GM21360 (cell line): ENCODE measurements around the gene ZNF804B.

Experiments used
- ATAC-seq: cut with Tn5 transposase; IDR thresholded peaks from one replicate; pipeline ENCODE4 v1.9.1; 2021; ENCODE audit warnings: mild to moderate bottlenecking, moderate library complexity; ENCODE audit not compliant: unreplicated experiment

The ZNF804B gene

DNA sequence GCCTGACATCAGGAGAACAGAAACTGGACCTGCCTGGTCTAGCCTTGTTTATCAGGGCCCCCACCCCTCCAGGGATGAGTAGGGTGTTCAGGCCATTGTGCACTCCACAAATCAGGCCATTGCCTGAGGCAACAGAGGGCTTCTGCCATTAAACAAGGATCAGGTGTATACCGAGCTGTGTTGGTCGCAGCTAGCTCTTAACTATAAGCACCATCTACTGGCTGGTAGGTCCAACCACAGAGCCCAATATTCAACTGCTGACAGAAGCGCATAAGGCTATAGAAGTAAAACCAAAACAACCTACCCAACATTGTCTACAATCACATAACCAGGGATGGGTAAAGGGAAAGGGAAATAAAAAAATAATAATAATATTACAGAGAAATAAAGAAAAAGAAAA, 487.7 kb downstream of the ZNF804B start:
- ATAC-seq: no peak

DNA sequence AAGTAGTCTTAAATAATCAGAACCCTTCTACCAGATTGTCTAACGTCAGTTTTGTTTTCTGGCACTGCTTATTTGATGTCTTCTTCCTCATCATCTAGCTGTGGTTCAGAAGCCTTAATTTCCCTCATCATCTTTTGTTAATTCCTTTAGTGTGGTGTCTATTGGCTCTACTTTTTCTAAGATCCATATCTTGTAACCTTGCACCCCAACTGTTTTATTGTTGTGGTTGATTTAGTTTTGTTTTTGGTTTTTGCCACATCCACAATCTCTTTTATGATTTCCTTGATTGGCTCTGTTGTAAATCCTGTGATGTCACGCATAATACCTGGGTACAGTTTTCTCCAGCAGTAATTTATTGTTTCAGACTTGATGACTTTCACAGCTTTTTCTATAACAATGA, 499.6 kb downstream of the ZNF804B start:
- ATAC-seq: no peak

DNA sequence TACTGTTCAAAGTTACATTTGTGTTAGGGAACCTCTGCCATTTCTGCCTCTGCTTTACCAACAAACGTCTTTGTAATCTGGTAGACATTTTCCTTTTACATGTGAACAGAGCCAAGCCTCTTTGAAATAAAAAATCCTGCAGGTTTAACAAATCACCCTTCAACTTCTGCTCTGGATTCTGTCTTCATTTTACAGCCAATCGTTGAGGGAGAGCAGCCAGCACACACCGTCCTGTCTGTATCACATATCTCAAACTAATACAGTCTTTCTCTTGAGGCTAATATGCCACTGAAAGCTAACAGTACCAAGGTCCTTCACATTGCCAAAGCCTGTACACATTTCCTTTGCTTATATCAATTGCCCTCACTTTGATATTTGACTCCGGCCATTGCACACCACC, 504.6 kb downstream of the ZNF804B start:
- no peak for ATAC-seq

DNA sequence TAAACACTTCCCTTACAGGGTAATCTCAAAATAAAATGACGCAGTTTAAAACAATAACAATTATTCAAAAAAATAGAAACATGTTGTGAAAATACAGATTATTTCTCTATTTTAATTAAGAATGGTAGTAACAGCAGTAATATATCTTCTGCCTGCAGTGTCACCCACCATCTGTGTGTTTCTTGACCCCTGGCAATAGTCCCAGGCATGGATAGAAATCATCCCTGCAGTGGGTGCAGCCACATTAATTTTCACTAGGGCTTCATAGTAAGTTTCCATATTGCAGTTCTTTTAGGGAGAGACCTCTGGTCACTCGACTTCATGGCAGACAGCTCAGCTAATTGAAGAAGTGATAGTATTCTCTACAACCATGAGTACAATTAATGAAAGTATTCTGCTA, 506.1 kb downstream of the ZNF804B start:
- no peak for ATAC-seq

DNA sequence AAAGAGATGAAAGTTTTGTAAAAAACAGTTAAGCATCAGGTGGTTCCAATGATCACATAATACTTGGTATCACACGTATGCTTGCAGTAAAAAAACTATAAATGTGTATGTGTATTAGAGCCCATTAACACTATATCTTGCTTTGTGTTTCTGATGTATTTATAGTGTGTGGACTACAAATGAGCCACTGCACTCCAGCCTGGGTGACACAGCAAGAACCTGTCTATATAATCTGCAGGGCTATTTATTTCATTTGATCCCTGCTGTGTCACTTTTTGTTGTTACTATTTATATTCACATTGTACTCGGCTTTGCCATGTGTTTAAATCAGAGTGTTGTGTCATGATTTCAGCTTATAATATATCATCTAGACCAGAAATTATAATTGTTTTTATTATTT, 523.8 kb downstream of the ZNF804B start:
- no peak for ATAC-seq

DNA sequence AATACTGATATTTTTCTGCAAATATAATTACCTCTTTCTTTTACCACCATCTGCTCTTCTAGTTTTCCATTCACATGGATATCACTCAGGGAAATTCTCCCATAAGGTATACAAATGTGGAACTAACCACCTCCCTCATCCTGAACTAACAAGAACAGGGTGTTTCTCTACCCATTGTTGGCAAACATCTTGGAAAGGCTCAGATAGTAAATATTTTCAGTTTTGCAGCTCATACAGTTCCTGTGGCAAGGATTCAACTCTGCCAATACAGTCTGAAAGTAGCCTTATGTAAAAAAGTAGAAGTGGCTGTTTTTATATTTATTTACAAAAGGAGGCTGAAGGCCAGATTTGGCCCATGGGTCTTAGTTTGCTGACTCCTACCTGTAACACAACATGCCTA, 549.0 kb downstream of the ZNF804B start:
- ATAC-seq: no peak

DNA sequence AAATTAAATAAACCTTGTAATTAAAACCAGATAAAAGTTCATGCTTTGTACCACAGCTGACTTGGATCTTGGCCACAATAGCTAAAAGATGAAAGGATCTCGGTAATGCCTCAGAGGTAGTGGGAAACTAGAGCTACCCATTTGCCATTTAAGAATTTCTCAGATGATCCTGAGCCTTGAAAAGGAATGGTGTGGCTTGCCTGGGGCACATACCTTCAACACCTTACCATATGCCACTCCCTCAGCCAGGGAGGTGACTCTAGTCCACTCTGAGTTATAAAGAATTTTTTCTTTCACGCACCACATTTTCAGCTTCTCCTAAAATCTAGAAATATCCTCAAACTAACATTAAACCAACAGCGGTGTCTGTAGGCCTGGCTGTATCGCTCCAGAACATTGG, 552.4 kb downstream of the ZNF804B start:
- no peak for ATAC-seq

DNA sequence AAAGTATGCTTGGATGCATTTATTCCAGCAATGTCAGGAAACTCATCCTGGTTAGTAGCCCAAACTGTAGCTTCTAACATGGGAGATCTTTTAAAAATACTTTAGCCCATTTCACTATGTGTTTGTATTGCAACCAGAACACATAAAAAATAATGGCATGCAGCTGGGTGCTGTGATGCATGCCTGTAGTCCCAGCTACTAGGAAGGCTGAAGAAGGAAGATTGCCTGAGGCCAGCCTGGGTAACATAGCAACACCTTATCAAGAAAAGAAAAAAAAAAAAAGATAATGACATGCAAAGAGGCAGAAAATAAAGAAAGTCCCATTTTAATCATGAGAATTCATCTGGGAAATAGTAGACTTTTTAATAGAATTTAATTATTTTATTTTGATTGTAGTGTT, 553.1 kb downstream of the ZNF804B start:
- ATAC-seq: no peak

DNA sequence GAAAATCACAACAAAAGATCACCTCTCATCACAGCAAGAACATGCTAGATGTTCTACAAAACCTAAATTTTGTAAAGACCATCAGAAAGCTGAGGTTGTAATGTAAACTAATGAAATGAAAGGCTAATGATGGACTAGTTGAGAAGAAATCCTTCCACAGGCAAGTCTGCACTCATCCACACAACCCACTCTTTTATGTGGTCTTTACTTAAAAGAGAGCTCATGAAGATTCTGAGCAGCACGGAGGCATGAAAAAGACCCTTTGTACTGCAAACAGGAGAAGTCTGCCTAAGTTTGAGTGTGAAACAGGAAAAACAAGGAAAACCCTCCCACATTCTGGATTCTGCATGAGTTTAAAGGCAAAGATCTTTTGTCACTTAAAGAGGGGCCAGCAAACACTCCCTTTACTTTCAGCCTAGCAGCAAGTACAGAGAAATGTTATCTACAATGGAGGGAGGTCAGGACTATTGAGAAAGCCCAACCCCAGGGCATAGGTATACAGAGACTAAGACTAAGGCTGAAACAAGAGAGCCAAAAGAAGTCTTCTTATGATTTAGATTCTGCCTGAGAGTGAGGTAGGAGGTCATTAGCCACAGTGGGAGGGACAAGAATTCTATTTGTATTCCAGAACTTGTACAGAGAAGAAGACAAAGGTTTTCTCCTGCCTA, 557.2 kb downstream of the ZNF804B start:
- ATAC-seq: no peak

DNA sequence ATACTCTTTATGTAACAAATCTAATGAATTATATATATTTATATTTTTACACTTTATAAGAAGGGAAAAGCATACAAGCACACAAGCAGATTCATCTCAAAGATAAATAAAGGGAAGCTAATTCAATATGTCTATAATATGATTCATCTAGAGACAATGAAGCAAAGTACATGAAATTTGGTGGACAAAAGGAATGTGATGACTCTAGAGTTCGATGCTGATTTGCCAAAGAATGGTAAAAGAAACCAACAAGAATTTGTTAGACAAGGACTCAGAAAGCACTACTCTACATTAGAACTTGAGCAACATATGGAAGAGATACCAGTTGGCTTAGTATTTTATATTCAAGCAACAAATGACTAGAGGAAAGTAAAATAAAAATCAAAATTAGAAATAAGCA, 572.5 kb downstream of the ZNF804B start:
- ATAC-seq: no peak

DNA sequence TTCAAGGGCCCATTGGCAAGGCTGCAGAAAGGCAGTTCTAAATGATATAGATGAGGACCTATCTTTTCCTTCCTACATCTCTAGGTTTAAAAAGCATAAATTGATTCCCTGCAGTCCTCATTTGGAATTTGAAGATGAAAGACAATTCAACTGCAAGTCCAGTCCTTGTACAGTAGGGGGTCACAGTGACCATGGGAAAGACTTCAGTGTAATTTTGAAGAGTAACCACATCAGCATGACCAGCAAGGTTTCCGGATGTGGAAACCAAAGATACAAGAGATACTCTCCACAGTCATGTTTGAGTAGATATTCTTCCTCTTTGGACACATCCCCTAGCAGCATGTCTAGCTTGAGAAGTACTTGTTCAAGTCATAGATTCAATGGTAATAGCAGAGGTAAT, 575.3 kb downstream of the ZNF804B start:
- ATAC-seq: no peak

DNA sequence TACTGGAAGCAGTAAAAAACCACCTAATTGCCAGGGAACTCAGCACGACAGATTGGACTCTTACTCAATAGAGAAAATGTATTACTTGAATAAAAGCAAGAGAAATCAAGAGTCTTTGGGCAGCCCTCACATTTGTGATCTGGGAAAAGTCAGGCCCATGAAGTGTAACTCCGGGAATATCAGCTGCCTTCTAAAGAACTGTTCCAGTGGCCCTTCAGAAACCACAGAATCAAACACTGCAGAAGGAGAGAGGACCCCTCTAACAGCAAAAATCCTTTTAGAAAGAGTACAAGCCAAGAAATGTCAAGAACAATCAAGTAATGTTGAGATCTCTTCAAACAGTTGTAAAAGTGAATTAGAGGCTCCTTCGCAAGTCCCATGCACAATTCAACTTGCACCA, 576.0 kb downstream of the ZNF804B start:
- ATAC-seq: no peak

DNA sequence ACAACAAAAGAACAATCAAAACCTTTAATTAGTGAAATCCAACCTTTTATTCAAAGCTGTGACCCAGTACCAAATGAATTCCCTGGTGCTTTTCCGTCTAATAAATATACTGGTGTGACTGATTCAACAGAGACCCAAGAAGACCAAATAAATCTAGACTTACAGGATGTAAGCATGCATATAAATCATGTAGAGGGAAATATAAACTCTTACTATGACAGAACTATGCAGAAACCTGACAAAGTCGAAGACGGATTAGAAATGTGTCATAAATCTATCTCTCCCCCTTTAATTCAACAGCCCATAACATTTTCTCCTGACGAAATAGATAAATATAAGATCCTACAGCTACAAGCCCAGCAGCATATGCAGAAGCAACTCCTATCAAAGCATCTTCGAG, 576.6 kb downstream of the ZNF804B start:
- ATAC-seq: no peak

DNA sequence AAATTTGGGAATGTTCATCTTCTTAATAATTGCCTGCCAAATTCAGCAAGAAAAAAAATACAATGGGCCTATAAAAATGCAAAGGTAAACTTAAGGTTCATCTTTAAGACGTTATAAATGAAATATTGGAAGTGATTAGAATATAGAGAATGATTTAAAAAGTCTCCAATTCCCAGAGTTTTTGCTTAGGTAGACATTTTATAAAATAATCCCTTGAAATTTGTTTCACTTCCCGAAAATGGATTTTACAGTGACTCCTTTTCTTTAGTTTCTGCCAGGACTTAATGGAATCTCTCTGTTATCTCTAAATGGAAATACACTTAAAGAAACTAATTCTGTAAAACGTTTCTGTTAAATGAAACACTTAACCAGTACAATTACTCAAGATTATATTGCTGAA, 580.2 kb downstream of the ZNF804B start:
- no peak for ATAC-seq

DNA sequence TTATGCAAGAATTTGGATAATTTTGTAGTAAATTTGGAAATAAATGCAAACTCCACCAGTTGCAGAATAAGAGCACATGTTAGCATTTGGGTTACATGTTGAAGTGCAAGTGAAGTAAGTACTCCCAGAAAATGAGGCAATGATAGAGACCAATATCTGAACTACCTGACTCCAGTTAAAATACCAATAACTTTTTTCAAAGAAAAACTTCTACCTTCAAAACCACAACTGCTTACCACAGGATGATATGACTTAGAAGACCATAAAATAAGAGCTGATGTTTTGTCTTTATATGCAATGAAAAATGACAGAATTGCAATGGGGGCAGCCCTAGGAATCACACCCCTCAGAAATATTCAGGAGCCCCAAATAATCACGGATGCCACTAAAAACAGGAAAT, 597.6 kb downstream of the ZNF804B start:
- no peak for ATAC-seq

DNA sequence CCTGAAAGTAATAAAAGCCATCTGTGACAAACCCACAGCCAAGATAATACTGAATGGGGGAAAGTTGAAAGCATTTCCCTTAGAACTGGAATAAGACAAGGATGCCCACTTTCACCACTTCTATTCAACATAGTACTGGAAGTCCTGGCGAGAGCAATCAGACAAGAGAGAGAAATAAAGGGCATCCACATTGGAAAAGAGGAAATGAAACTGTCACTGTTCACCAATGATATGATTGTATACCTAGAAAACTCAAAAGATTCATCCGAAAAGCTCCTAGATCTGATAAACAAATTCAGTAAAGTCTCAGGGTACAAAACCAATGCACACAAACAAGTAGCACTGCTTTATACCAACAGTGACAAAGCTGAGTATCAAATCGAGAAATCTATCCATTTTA, 617.7 kb downstream of the ZNF804B start:
- ATAC-seq: no peak

DNA sequence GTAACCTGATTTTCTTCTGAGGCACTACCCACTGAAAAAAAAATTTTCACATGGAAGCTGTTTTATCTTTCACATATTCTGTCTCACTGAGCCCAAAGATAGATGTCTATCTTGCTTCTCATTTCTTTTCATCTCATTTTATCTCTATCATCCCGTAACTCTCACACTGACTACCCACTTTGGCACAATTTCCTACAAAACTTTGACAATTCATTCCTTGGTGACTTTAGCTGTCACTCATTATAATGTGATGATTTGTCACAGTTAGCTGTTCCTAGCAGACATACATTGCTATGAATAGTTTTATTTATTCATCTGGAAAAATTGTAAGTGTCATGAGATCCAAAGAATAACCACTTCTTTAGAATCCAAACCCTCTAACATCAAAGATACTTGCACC, 625.9 kb downstream of the ZNF804B start:
- no peak for ATAC-seq
